ENCODE results near the gene PTPN18.
A peak's percentile ranks its signal among the peaks of the same experiment; 100 is the strongest.

PTPN18 gene

GRCh38 chr2:130376433-130377293, 20.8 kb downstream of the PTPN18 start:
- FAIRE-seq (peak; percentile 94), DNase-seq (ENCODE audit: extremely low spot score, insufficient read length, low read depth) (no peak)

GRCh38 chr2:130377491-130377890, 21.6 kb downstream of the PTPN18 start:
- FAIRE-seq (no peak), DNase-seq (ENCODE audit: extremely low spot score, insufficient read length, low read depth) (no peak)

- FAIRE-seq = no peak
Measured at GRCh38 chr2:130378206-130378897, 22.5 kb downstream of the PTPN18 start.

GRCh38 chr2:130378898-130379214, 23.0 kb downstream of the PTPN18 start:
- DNase-seq (ENCODE audit: extremely low spot score, insufficient read length, low read depth) (no peak), FAIRE-seq (no peak)

More at GRCh38 chr2:130378206-130378897, 22.5 kb downstream of the PTPN18 start:
- DNase-seq (ENCODE audit: extremely low spot score, insufficient read length, low read depth) = no peak

GRCh38 chr2:130380096-130380934, 24.5 kb downstream of the PTPN18 start:
- FAIRE-seq = no peak

GRCh38 chr2:130381145-130381544, 25.3 kb downstream of the PTPN18 start:
- FAIRE-seq = no peak

More at GRCh38 chr2:130380096-130380934, 24.5 kb downstream of the PTPN18 start:
- DNase-seq (ENCODE audit: extremely low spot score, insufficient read length, low read depth) = no peak

GRCh38 chr2:130381619-130382018, 25.8 kb downstream of the PTPN18 start:
- FAIRE-seq = no peak

More at GRCh38 chr2:130381145-130381544, 25.3 kb downstream of the PTPN18 start:
- DNase-seq (ENCODE audit: extremely low spot score, insufficient read length, low read depth) = no peak

GRCh38 chr2:130382313-130382917, 26.6 kb downstream of the PTPN18 start:
- FAIRE-seq (no peak), DNase-seq (ENCODE audit: extremely low spot score, insufficient read length, low read depth) (no peak)

More at GRCh38 chr2:130381619-130382018, 25.8 kb downstream of the PTPN18 start:
- no peak for DNase-seq (ENCODE audit: extremely low spot score, insufficient read length, low read depth)

GRCh38 chr2:130385709-130386108, 29.9 kb downstream of the PTPN18 start:
- FAIRE-seq (peak; percentile 79), DNase-seq (ENCODE audit: extremely low spot score, insufficient read length, low read depth) (no peak)

- no peak for FAIRE-seq
- DNase-seq (ENCODE audit: extremely low spot score, insufficient read length, low read depth) = no peak
Measured at GRCh38 chr2:130387071-130387400, 31.2 kb downstream of the PTPN18 start.

- FAIRE-seq (no peak), DNase-seq (ENCODE audit: extremely low spot score, insufficient read length, low read depth) (no peak)
Measured at GRCh38 chr2:130387804-130388203, 31.9 kb downstream of the PTPN18 start.

- DNase-seq (ENCODE audit: extremely low spot score, insufficient read length, low read depth) (no peak), FAIRE-seq (no peak)
Measured at GRCh38 chr2:130388221-130388907, 32.5 kb downstream of the PTPN18 start.

GRCh38 chr2:130389358-130389757, 33.5 kb downstream of the PTPN18 start:
- FAIRE-seq (no peak), DNase-seq (ENCODE audit: extremely low spot score, insufficient read length, low read depth) (no peak)

- no peak for DNase-seq (ENCODE audit: extremely low spot score, insufficient read length, low read depth)
- FAIRE-seq = no peak
Measured at GRCh38 chr2:130389783-130390182, 33.9 kb downstream of the PTPN18 start.

- FAIRE-seq (peak; percentile 50), DNase-seq (ENCODE audit: extremely low spot score, insufficient read length, low read depth) (no peak)
Measured at GRCh38 chr2:130390460-130391057, 34.7 kb downstream of the PTPN18 start.

GRCh38 chr2:130391058-130391871, 35.4 kb downstream of the PTPN18 start:
- DNase-seq (ENCODE audit: extremely low spot score, insufficient read length, low read depth) (no peak), FAIRE-seq (no peak)

- DNase-seq (ENCODE audit: extremely low spot score, insufficient read length, low read depth) = no peak
- no peak for FAIRE-seq
Measured at GRCh38 chr2:130391872-130392670, 36.2 kb downstream of the PTPN18 start.
